Keratinocyte (primary cell): Measurements from ENCODE around the gene DHDH.

Experiments
- CTCF ChIP-seq, 3 experiments: IDR thresholded peaks in 1 of 3; conservative IDR thresholded peaks in 1 of 3; optimal IDR thresholded peaks in 1 of 3; 2 replicates in 2 of 3; 3 replicates in 1 of 3; pipeline versions ENCODE3 to v1.5.1; 2011; ENCODE audit warnings: low read length in 3 of 3, mild to moderate bottlenecking in 3 of 3, moderate library complexity in 2 of 3, control low read depth in 1 of 3, inconsistent platforms in 1 of 3; ENCODE audit not compliant: insufficient read depth in 2 of 3; ENCODE audit errors: extremely low read depth in 1 of 3
- EZH2 ChIP-seq: IDR thresholded peaks from one replicate; pipeline ENCODE4 v1.6.1; 2012; ENCODE audit warnings: inconsistent platforms, mild to moderate bottlenecking, low read length, moderate library complexity

- TF ChIP-seq CTCF (optimal IDR thresholded peaks at IDR 0.05 in 1 of 3, IDR thresholded peaks at IDR 0.05 in 1 of 3, conservative IDR thresholded peaks at IDR 0.05 in 1 of 3; ENCODE audit: extremely low read depth in 1 of 3, insufficient read depth in 2 of 3, low read length in 3 of 3) = no peak
- no peak for TF ChIP-seq EZH2
Measured at GRCh38 chr19:48921721-48922500, 11.6 kb upstream of the DHDH start.
